BE2C (cell line): ENCODE measurements around the gene COLGALT1.

Experiments used
- DNase-seq: peaks from one replicate; pipeline ENCODE4 v3.0.0-alpha.2; 2020
- H3K27me3 ChIP-seq: fragments of 250-450 bp; sonication (Bioruptor Pico); 2 replicates; pipeline ENCODE4 v1.5.1; 2020; ENCODE audit warnings: mild to moderate bottlenecking
- H3K36me3 ChIP-seq: fragments of 250-450 bp; sonication (Bioruptor Pico); 2 replicates; pipeline ENCODE4 v1.5.1; 2020; ENCODE audit warnings: mild to moderate bottlenecking
- H3K4me1 ChIP-seq: fragments of 250-450 bp; sonication (Bioruptor Pico); 2 replicates; pipeline ENCODE4 v1.5.1; 2020
- H3K4me3 ChIP-seq: 2 replicates; pipeline ENCODE4 v1.5.1; 2011; ENCODE audit warnings: low read depth, low read length
- H3K9me3 ChIP-seq: fragments of 250-450 bp; sonication (Bioruptor Pico); 2 replicates; pipeline ENCODE4 v1.5.1; 2020
- TF ChIP-seq, protein P1 (sequence below): IDR thresholded peaks from 2 replicates; pipeline ENCODE4 v1.5.1; 2012; ENCODE audit warnings: mild to moderate bottlenecking, low read depth, low read length

COLGALT1 gene

DNA sequence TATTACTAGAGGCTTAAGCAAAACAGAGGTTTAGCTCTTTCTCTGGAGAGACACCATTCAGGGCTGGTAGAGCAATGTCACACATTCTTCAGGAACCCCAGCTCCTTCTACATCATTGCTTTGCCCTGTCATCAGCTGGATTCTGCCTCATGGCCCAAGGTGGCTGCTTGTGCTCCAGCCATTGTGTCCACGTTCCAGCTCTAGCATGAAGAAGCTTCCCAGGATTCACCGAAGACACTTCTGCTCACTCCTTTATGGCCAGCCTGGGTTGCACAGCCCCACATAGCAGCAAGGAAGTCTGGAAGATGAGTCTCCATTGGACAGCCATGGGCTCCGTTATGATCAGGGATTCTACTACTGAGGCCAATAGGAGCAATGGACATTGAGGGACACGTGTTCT is 30.8 kb upstream of the COLGALT1 start:
- no peaks in the 10 kb centered on the region for H3K27me3 ChIP-seq
- TF ChIP-seq, protein P1, sequence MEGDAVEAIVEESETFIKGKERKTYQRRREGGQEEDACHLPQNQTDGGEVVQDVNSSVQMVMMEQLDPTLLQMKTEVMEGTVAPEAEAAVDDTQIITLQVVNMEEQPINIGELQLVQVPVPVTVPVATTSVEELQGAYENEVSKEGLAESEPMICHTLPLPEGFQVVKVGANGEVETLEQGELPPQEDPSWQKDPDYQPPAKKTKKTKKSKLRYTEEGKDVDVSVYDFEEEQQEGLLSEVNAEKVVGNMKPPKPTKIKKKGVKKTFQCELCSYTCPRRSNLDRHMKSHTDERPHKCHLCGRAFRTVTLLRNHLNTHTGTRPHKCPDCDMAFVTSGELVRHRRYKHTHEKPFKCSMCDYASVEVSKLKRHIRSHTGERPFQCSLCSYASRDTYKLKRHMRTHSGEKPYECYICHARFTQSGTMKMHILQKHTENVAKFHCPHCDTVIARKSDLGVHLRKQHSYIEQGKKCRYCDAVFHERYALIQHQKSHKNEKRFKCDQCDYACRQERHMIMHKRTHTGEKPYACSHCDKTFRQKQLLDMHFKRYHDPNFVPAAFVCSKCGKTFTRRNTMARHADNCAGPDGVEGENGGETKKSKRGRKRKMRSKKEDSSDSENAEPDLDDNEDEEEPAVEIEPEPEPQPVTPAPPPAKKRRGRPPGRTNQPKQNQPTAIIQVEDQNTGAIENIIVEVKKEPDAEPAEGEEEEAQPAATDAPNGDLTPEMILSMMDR, result no peak
- no peaks in the 10 kb centered on the region for H3K4me1 ChIP-seq
- 0 out of 2 replicates have a peak, but pooled peaks cover 4% of the 10 kb centered on the region for H3K9me3 ChIP-seq
- no peak for DNase-seq
- no peak overlapping the region for H3K4me3 ChIP-seq
- H3K36me3 ChIP-seq, result no peaks in the 10 kb centered on the region

DNA sequence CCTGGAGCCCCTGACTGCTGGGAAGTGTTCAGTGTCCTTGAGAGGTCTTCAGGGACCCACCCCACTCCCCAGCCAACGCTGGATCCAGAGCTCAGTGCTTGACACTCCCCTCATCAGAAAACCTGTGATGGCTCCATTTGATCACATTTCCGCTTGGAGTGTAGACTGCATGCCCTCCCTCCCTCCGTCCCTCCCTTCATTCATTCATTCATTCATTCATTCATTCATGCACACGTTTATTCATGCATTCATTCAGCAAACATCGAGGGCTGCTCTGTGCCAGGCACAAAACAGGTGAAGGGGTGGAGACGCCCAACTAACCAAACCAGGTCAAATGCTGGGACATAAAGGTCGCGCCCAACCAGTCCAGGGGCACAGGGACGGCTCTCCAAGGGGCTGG is 30.3 kb upstream of the COLGALT1 start:
- no peak overlapping the region for H3K4me3 ChIP-seq
- H3K9me3 ChIP-seq, result 0 out of 2 replicates have a peak, but pooled peaks cover 4% of the 10 kb centered on the region
- no peaks in the 10 kb centered on the region for H3K27me3 ChIP-seq
- no peaks in the 10 kb centered on the region for H3K4me1 ChIP-seq
- no peak for DNase-seq
- no peaks in the 10 kb centered on the region for H3K36me3 ChIP-seq
- TF ChIP-seq, protein P1, result no peak

DNA sequence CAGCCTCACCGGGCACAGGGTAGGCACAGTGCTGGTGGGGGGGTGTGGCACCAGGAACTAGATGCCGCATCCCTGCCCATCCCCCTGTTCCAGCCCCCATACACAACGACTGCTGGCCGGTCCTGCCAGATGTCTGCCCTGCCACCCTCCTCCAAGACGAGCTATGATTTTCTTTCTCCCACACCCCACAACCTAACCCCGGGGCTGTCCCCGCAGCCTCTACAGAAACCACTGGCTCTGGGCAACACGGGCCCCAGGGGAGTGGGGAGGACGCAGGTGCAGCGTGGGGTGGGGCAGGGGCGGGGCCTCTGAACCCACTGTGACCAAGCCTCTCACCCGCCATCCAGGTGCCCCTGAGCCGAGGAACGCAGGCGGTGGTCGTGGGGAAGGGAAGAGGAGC is 28.5 kb upstream of the COLGALT1 start:
- DNase-seq, result no peak
- TF ChIP-seq, protein P1, result no peak
- Histone ChIP-seq H3K4me3 (no peak overlapping the region), H3K4me1 (no peaks in the 10 kb centered on the region; the same call in 1 of the 2 replicates), H3K27me3 (no peaks in the 10 kb centered on the region), H3K9me3 (0 out of 2 replicates have a peak, but pooled peaks cover 4% of the 10 kb centered on the region), H3K36me3 (no peaks in the 10 kb centered on the region)

DNA sequence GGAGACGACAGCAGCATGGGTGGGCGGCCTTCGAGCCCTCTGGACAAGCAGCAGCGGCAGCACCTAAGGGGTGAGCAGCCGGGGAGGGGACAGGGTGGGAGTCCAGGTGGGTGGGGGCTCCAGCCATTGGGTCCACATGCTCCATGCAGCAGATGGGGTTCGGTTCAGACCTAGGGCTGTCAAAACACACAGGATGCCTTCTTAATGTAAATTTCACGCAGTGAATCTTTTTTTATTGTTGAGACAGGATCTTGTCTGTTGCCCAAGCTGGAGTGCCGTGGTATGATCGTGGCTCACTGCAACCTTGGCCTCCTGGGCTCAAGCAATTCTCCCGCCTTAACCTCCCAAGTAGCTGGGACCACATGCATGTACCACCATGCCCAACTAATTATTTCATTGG is 28.1 kb upstream of the COLGALT1 start:
- Histone ChIP-seq H3K36me3 (no peaks in the 10 kb centered on the region), H3K4me1 (no peaks in the 10 kb centered on the region; the same call in 1 of the 2 replicates), H3K4me3 (no peak overlapping the region), H3K9me3 (0 out of 2 replicates have a peak, but pooled peaks cover 4% of the 10 kb centered on the region), H3K27me3 (no peaks in the 10 kb centered on the region)
- no peak for DNase-seq
- TF ChIP-seq, protein P1, result no peak

DNA sequence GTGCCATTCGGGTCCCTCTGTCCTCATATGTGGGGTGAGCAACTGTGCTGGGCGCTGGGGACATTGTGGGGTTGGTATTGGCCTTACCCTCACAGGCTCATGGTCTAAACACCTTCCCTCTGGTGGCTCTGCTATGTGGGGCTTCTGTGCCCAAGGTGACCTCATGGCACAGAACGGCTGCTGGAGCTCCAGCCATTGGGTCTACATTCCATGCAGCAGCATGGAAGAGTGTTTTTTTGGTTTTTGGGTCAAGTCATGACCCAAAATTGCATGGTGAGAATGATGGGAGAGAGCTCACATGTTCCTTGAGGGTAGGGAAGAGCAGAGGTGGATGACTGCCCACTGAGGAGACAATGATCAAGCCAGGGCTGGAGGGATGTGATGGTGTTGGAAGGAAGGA is 26.8 kb upstream of the COLGALT1 start:
- H3K36me3 ChIP-seq, result no peaks in the 10 kb centered on the region
- H3K27me3 ChIP-seq, result no peaks in the 10 kb centered on the region
- H3K4me3 ChIP-seq, result no peak overlapping the region
- TF ChIP-seq, protein P1, result no peak
- 0 out of 2 replicates have a peak, but pooled peaks cover 4% of the 10 kb centered on the region for H3K9me3 ChIP-seq
- no peaks in the 10 kb centered on the region; the same call in 1 of the 2 replicates for H3K4me1 ChIP-seq
- no peak for DNase-seq

DNA sequence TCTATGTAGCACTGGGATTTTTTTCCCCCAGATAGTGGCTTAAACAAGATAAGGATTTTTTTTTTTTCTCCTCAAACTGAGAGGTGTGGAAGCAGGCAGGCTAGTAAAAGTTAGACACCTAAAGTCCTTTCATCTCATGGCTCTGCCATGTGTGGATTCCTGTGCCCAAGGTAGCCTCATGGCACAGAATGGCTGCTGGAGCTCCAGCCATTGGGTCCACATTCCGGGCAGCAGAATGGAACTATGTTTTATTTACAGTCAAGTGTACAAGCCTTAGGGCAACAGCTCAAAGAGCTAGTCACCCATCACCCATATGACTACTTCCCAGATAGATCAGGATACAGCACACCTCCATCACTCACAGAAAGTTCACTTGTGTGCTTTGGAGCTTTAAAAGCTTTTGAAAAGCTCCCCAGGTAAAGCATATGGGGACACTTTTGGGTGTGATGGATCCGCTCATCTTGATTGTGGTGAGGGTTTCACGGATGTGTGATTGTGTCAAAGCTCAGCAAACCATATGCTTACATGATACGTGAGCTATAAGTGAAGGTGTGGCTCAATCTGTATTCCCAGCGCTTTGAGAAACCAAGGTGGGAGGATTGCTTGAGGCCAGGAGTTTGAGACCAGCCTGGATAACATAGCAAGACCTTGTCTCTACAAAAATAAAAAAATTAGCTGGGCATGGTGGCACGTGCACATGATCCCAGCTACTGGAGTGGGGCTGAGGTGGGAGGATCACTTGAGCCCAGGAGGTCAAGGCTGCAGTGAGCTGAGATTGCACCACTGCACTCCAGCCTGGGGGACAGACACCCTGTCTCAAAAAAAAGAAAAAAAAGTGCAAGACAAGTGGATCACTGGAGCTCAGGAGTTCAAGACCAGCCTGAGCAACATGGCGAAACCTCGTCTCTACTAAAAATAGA is 25.9 kb upstream of the COLGALT1 start:
- Histone ChIP-seq H3K9me3 (0 out of 2 replicates have a peak, but pooled peaks cover 4% of the 10 kb centered on the region), H3K4me3 (no peak overlapping the region), H3K4me1 (no peaks in the 10 kb centered on the region; the same call in 1 of the 2 replicates), H3K36me3 (no peaks in the 10 kb centered on the region), H3K27me3 (no peaks in the 10 kb centered on the region)
- DNase-seq, result no peak
- TF ChIP-seq, protein P1, result no peak
